WTC11 (cell line): ENCODE results near the gene LATS2. TPM values are rescaled to one million over a fixed set of nuclear protein-coding genes. Genes with fewer than 3 reads are reported as not detected.

ENCODE experiments used
- ATAC-seq: fragments of 200-7000 bp; cut with Tn5 transposase; 2 replicates; pipeline ENCODE4 v1.10.0; 2021; ENCODE audit warnings: mild to moderate bottlenecking, moderate library complexity
- CTCF ChIA-PET: fragments of 300-600 bp; sonication (Branson Sonifier 250); formaldehyde crosslinking; loops from one replicate; lab custom pipeline; 2021; ENCODE audit warnings: antibody characterized with exemption; lab: Charles Lee
- POLR2A ChIA-PET: fragments of 350-600 bp; sonication (Branson Sonifier 250); formaldehyde crosslinking; loops from one replicate; lab custom pipeline; 2021; ENCODE audit warnings: antibody characterized with exemption; lab: Charles Lee
- DNase-seq: peaks from one replicate; pipeline ENCODE4 v3.0.0; 2021; ENCODE audit warnings: low spot score
- H3K27ac Mint-ChIP-seq: 2 replicates; pipeline ENCODE4 v1.8.0; 2021; ENCODE audit warnings: mixed read lengths
- H3K27me3 Mint-ChIP-seq: 2 replicates; pipeline ENCODE4 v1.8.0; 2021; ENCODE audit warnings: low read depth, mild to moderate bottlenecking, moderate library complexity, mixed read lengths
- H3K36me3 Mint-ChIP-seq: 2 replicates; pipeline ENCODE4 v1.8.0; 2021; ENCODE audit warnings: mixed read lengths
- H3K4me1 Mint-ChIP-seq: 2 replicates; pipeline ENCODE4 v1.8.0; 2022; ENCODE audit warnings: mixed read lengths
- H3K4me3 Mint-ChIP-seq: 2 replicates; pipeline ENCODE4 v1.8.0; 2021; ENCODE audit warnings: mild to moderate bottlenecking, moderate library complexity, mixed read lengths
- H3K9me3 Mint-ChIP-seq: 2 replicates; pipeline ENCODE4 v1.8.0; 2021; ENCODE audit warnings: mixed read lengths
- ATF1 ChIP-seq: sonication (generic); formaldehyde crosslinking; IDR thresholded peaks from 2 replicates; pipeline ENCODE4 v1.8.1; 2023; ENCODE audit warnings: mild to moderate bottlenecking, moderate library complexity, missing genetic modification reagents
- ETV6 ChIP-seq: sonication (generic); formaldehyde crosslinking; IDR thresholded peaks from 2 replicates; pipeline ENCODE4 v1.8.1; 2022; ENCODE audit warnings: mild to moderate bottlenecking, missing genetic modification reagents
- FOXJ3 ChIP-seq: sonication (generic); formaldehyde crosslinking; IDR thresholded peaks from 2 replicates; pipeline ENCODE4 v1.9.0; 2021; ENCODE audit warnings: missing genetic modification reagents, mild to moderate bottlenecking, borderline replicate concordance
- FOXK1 ChIP-seq: sonication (generic); formaldehyde crosslinking; IDR thresholded peaks from 2 replicates; pipeline ENCODE4 v1.8.0; 2022; ENCODE audit warnings: mild to moderate bottlenecking, moderate library complexity, missing genetic modification reagents
- GRHL2 ChIP-seq: fragments of 250-450 bp; sonication (Bioruptor Pico); IDR thresholded peaks from 2 replicates; pipeline ENCODE4 v1.8.0; 2022; ENCODE audit warnings: mild to moderate bottlenecking, moderate library complexity; ENCODE audit not compliant: insufficient replicate concordance, severe bottlenecking
- HMGA2 ChIP-seq: fragments of 250-450 bp; sonication (Bioruptor Pico); IDR thresholded peaks from 2 replicates; pipeline ENCODE4 v1.4.0; 2021; ENCODE audit warnings: mild to moderate bottlenecking, moderate library complexity
- NFYB ChIP-seq: sonication (generic); formaldehyde crosslinking; conservative IDR thresholded peaks from 2 replicates; pipeline ENCODE4 v1.8.0; 2022; ENCODE audit warnings: low read depth, missing genetic modification reagents
- NR1H2 ChIP-seq: sonication (generic); formaldehyde crosslinking; IDR thresholded peaks from 2 replicates; pipeline ENCODE4 v1.9.0; 2021; ENCODE audit warnings: mild to moderate bottlenecking, moderate library complexity, missing genetic modification reagents
- TP53 ChIP-seq: sonication (generic); formaldehyde crosslinking; IDR thresholded peaks from 2 replicates; pipeline ENCODE4 v1.8.1; 2023; ENCODE audit warnings: mild to moderate bottlenecking, missing genetic modification reagents
- ZNF423 ChIP-seq: fragments of 250-450 bp; sonication (Bioruptor Pico); IDR thresholded peaks from 2 replicates; pipeline ENCODE4 v2.1.2; 2022; ENCODE audit warnings: mild to moderate bottlenecking, moderate library complexity
- ZNF671 ChIP-seq: fragments of 250-450 bp; sonication (Bioruptor Pico); IDR thresholded peaks from 2 replicates; pipeline ENCODE4 v1.8.0; 2021; ENCODE audit warnings: mild to moderate bottlenecking
- total RNA-seq: library from RNA; stranded (reverse); gene quantifications from 3 replicates; pipeline ENCODE4 v1.2.3, GENCODE V29; 2021
- TF ChIP-seq, protein P1 (sequence below): sonication (generic); formaldehyde crosslinking; IDR thresholded peaks from 2 replicates; pipeline ENCODE4 v1.8.0; 2022; ENCODE audit warnings: mild to moderate bottlenecking, missing genetic modification reagents
- TF ChIP-seq, protein P2 (sequence below): fragments of 250-450 bp; sonication (Bioruptor Pico); conservative IDR thresholded peaks from 2 replicates; pipeline ENCODE4 v1.9.0; 2021; ENCODE audit warnings: mild to moderate bottlenecking
- TF ChIP-seq, protein P3 (sequence below): sonication (generic); formaldehyde crosslinking; IDR thresholded peaks from 2 replicates; pipeline ENCODE4 v1.8.1; 2023; ENCODE audit warnings: mild to moderate bottlenecking, missing genetic modification reagents
- TF ChIP-seq, protein P4 (sequence below): sonication (generic); formaldehyde crosslinking; IDR thresholded peaks from 2 replicates; pipeline ENCODE4 v1.8.1; 2022; ENCODE audit warnings: missing genetic modification reagents, borderline replicate concordance
- TF ChIP-seq, protein P5 (sequence below): sonication (generic); formaldehyde crosslinking; IDR thresholded peaks from 2 replicates; pipeline ENCODE4 v1.8.0; 2022; ENCODE audit warnings: missing genetic modification reagents
- TF ChIP-seq, protein P6 (sequence below): sonication (generic); formaldehyde crosslinking; IDR thresholded peaks from 2 replicates; pipeline ENCODE4 v1.8.0; 2022; ENCODE audit warnings: mild to moderate bottlenecking, missing genetic modification reagents
- TF ChIP-seq, protein P7 (sequence below): sonication (generic); formaldehyde crosslinking; IDR thresholded peaks from 2 replicates; pipeline ENCODE4 v1.8.1; 2023; ENCODE audit warnings: mild to moderate bottlenecking, missing genetic modification reagents, moderate library complexity
- TF ChIP-seq, protein P8 (sequence below): sonication (generic); formaldehyde crosslinking; conservative IDR thresholded peaks from 2 replicates; pipeline ENCODE4 v1.8.1; 2023; ENCODE audit warnings: mild to moderate bottlenecking, low read depth, missing genetic modification reagents, moderate library complexity

LATS2 gene
- total RNA-seq, 1 experiment from 2014 or later, result 28.9 TPM

DNA sequence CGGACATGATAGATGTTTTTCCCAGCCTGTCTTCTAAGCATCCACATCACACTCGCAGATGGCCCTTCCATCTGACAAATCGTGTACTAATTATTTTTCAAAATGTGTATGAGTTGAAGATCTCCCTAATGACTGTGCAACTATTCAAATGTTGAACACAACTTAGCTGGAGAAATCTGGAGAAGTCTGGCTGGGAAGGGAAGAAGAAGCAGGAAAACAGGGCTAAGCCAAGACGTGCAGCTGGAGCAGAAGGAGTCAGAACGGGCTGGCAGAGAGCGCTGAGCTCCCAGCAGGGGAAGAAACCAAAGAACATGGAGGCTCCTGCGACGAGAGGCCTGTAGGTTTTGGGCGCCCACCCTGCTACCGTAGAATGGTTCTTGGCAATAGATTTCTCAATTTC lies 13.2 kb upstream of the LATS2 start:
- peak overlapping the region; percentile 70 for H3K4me3 Mint-ChIP-seq
- H3K27ac Mint-ChIP-seq, result peak overlapping the region; percentile 83
- H3K4me1 Mint-ChIP-seq, result peaks cover 36% of the 10 kb centered on the region
- ATAC-seq (no peak), DNase-seq (no peak)
- H3K27me3 Mint-ChIP-seq, result peaks cover 6% of the 10 kb centered on the region
- TF ChIP-seq, protein P1, sequence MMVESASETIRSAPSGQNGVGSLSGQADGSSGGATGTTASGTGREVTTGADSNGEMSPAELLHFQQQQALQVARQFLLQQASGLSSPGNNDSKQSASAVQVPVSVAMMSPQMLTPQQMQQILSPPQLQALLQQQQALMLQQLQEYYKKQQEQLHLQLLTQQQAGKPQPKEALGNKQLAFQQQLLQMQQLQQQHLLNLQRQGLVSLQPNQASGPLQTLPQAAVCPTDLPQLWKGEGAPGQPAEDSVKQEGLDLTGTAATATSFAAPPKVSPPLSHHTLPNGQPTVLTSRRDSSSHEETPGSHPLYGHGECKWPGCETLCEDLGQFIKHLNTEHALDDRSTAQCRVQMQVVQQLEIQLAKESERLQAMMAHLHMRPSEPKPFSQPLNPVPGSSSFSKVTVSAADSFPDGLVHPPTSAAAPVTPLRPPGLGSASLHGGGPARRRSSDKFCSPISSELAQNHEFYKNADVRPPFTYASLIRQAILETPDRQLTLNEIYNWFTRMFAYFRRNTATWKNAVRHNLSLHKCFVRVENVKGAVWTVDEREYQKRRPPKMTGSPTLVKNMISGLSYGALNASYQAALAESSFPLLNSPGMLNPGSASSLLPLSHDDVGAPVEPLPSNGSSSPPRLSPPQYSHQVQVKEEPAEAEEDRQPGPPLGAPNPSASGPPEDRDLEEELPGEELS, result no peak
- TF ChIP-seq ETV6 (CRISPR knock-in tag) (no peak), NFYB (CRISPR knock-in tag) (no peak), NR1H2 (CRISPR knock-in tag) (no peak), FOXK1 (CRISPR knock-in tag) (no peak), ZNF423 (no peak), ZNF671 (CRISPR knock-in tag) (no peak)
- TF ChIP-seq, protein P2, sequence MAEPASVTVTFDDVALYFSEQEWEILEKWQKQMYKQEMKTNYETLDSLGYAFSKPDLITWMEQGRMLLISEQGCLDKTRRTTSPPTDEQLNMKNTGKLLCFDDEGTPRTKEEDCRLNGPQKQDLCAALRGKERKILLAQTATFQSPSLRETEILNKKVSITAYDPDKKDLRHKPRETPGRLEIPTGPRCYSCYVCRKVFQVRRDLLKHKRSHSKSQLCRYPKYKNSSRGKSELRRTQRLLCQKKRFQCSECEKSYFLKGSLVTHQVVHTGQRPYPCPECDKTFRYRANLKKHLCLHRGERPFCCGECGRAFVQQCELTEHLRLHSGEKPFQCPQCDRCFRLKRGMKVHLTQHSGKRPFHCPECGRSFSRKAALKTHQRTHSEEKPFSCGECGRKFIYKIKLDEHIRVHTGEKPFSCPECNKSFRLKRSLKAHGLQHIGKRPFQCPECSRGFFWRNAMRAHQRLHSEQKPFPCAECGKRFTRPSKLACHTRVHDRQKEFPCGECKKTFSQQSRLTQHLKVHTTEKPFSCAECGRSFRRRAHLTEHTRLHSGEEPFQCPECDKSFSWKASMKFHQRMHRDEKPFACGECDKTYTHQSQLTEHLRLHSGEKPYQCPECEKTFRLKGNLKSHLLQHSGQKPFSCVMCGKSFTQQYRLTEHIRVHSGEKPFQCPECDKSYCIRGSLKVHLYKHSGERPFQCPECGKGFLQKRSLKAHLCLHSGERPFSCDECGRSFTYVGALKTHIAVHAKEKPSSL (CRISPR knock-in tag), result no peak
- no peaks in the 10 kb centered on the region for H3K36me3 Mint-ChIP-seq
- CTCF ChIA-PET, result interaction anchor here (1.0 to 1.3 kb wide), 2 partner anchors 13 to 25 kb away, joined by 3 to 4 read pairs; partner anchors contain the start of gene LATS2
- no peaks in the 10 kb centered on the region for H3K9me3 Mint-ChIP-seq
- POLR2A ChIA-PET, result no interaction called here

DNA sequence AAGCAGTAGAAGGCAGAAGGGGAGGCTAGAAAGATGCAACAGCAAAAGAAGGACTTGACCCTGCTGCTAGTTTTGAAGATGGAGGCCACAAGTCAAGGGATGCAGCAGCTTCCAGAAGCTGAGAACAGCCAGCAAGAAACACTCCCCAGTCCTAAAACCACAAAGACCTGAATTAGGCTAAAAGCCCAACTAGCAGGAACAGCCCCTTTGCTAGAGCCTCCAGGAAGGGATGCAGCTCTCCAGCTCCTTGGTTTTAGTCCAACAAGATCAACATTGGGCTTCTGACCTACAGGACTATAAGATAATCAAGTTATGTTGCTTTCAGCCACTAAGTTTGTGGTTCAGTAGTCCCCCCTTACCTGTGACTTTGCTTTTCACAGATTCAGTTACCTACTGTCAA lies 10.5 kb upstream of the LATS2 start:
- ChIA-PET CTCF (no interaction called here), POLR2A (no interaction called here)
- H3K4me3 Mint-ChIP-seq, result no peak overlapping the region
- ATAC-seq, result no peak
- H3K27ac Mint-ChIP-seq, result no peak overlapping the region
- no peak for DNase-seq
- peaks cover 19% of the 10 kb centered on the region for H3K4me1 Mint-ChIP-seq
- no peaks in the 10 kb centered on the region for H3K9me3 Mint-ChIP-seq
- H3K36me3 Mint-ChIP-seq, result no peaks in the 10 kb centered on the region
- H3K27me3 Mint-ChIP-seq, result peaks cover 4% of the 10 kb centered on the region
- TF ChIP-seq, protein P3, sequence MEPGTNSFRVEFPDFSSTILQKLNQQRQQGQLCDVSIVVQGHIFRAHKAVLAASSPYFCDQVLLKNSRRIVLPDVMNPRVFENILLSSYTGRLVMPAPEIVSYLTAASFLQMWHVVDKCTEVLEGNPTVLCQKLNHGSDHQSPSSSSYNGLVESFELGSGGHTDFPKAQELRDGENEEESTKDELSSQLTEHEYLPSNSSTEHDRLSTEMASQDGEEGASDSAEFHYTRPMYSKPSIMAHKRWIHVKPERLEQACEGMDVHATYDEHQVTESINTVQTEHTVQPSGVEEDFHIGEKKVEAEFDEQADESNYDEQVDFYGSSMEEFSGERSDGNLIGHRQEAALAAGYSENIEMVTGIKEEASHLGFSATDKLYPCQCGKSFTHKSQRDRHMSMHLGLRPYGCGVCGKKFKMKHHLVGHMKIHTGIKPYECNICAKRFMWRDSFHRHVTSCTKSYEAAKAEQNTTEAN (CRISPR knock-in tag), result no peak
- TF ChIP-seq, protein P4, sequence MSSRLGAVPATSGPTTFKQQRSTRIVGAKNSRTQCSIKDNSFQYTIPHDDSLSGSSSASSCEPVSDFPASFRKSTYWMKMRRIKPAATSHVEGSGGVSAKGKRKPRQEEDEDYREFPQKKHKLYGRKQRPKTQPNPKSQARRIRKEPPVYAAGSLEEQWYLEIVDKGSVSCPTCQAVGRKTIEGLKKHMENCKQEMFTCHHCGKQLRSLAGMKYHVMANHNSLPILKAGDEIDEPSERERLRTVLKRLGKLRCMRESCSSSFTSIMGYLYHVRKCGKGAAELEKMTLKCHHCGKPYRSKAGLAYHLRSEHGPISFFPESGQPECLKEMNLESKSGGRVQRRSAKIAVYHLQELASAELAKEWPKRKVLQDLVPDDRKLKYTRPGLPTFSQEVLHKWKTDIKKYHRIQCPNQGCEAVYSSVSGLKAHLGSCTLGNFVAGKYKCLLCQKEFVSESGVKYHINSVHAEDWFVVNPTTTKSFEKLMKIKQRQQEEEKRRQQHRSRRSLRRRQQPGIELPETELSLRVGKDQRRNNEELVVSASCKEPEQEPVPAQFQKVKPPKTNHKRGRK (CRISPR knock-in tag), result no peak
- TF ChIP-seq, protein P5, sequence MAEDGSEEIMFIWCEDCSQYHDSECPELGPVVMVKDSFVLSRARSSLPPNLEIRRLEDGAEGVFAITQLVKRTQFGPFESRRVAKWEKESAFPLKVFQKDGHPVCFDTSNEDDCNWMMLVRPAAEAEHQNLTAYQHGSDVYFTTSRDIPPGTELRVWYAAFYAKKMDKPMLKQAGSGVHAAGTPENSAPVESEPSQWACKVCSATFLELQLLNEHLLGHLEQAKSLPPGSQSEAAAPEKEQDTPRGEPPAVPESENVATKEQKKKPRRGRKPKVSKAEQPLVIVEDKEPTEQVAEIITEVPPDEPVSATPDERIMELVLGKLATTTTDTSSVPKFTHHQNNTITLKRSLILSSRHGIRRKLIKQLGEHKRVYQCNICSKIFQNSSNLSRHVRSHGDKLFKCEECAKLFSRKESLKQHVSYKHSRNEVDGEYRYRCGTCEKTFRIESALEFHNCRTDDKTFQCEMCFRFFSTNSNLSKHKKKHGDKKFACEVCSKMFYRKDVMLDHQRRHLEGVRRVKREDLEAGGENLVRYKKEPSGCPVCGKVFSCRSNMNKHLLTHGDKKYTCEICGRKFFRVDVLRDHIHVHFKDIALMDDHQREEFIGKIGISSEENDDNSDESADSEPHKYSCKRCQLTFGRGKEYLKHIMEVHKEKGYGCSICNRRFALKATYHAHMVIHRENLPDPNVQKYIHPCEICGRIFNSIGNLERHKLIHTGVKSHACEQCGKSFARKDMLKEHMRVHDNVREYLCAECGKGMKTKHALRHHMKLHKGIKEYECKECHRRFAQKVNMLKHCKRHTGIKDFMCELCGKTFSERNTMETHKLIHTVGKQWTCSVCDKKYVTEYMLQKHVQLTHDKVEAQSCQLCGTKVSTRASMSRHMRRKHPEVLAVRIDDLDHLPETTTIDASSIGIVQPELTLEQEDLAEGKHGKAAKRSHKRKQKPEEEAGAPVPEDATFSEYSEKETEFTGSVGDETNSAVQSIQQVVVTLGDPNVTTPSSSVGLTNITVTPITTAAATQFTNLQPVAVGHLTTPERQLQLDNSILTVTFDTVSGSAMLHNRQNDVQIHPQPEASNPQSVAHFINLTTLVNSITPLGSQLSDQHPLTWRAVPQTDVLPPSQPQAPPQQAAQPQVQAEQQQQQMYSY (CRISPR knock-in tag), result no peak
- TF ChIP-seq, protein P6, sequence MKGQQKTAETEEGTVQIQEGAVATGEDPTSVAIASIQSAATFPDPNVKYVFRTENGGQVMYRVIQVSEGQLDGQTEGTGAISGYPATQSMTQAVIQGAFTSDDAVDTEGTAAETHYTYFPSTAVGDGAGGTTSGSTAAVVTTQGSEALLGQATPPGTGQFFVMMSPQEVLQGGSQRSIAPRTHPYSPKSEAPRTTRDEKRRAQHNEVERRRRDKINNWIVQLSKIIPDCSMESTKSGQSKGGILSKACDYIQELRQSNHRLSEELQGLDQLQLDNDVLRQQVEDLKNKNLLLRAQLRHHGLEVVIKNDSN (CRISPR knock-in tag), result no peak
- TF ChIP-seq, protein P7, sequence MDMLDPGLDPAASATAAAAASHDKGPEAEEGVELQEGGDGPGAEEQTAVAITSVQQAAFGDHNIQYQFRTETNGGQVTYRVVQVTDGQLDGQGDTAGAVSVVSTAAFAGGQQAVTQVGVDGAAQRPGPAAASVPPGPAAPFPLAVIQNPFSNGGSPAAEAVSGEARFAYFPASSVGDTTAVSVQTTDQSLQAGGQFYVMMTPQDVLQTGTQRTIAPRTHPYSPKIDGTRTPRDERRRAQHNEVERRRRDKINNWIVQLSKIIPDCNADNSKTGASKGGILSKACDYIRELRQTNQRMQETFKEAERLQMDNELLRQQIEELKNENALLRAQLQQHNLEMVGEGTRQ (CRISPR knock-in tag), result no peak
- no peak for TF ChIP-seq ATF1 (CRISPR knock-in tag)
- TF ChIP-seq FOXJ3 (CRISPR knock-in tag), result no peak
- no peak for TF ChIP-seq ZNF671 (CRISPR knock-in tag)
- no peak for TF ChIP-seq HMGA2
- TF ChIP-seq, protein P8, sequence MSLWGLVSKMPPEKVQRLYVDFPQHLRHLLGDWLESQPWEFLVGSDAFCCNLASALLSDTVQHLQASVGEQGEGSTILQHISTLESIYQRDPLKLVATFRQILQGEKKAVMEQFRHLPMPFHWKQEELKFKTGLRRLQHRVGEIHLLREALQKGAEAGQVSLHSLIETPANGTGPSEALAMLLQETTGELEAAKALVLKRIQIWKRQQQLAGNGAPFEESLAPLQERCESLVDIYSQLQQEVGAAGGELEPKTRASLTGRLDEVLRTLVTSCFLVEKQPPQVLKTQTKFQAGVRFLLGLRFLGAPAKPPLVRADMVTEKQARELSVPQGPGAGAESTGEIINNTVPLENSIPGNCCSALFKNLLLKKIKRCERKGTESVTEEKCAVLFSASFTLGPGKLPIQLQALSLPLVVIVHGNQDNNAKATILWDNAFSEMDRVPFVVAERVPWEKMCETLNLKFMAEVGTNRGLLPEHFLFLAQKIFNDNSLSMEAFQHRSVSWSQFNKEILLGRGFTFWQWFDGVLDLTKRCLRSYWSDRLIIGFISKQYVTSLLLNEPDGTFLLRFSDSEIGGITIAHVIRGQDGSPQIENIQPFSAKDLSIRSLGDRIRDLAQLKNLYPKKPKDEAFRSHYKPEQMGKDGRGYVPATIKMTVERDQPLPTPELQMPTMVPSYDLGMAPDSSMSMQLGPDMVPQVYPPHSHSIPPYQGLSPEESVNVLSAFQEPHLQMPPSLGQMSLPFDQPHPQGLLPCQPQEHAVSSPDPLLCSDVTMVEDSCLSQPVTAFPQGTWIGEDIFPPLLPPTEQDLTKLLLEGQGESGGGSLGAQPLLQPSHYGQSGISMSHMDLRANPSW (CRISPR knock-in tag), result no peak
- no peak for TF ChIP-seq GRHL2 (CRISPR knock-in tag)
- no peak for TF ChIP-seq TP53 (CRISPR knock-in tag)
- no peak for TF ChIP-seq ETV6 (CRISPR knock-in tag)
